CD4-positive, alpha-beta T cell treated with Interferon gamma for 1 hour (primary cell): Measurements from ENCODE around the gene UGCG.
"Not testable (repeated sequence)": the region's sequence is repeated elsewhere in the genome, so short reads cannot be mapped to it uniquely, and the experiment has no call there.

Experiments
- DNase-seq: peaks from one replicate; pipeline ENCODE4 v3.0.0-alpha.2; 2020

UGCG gene

DNA sequence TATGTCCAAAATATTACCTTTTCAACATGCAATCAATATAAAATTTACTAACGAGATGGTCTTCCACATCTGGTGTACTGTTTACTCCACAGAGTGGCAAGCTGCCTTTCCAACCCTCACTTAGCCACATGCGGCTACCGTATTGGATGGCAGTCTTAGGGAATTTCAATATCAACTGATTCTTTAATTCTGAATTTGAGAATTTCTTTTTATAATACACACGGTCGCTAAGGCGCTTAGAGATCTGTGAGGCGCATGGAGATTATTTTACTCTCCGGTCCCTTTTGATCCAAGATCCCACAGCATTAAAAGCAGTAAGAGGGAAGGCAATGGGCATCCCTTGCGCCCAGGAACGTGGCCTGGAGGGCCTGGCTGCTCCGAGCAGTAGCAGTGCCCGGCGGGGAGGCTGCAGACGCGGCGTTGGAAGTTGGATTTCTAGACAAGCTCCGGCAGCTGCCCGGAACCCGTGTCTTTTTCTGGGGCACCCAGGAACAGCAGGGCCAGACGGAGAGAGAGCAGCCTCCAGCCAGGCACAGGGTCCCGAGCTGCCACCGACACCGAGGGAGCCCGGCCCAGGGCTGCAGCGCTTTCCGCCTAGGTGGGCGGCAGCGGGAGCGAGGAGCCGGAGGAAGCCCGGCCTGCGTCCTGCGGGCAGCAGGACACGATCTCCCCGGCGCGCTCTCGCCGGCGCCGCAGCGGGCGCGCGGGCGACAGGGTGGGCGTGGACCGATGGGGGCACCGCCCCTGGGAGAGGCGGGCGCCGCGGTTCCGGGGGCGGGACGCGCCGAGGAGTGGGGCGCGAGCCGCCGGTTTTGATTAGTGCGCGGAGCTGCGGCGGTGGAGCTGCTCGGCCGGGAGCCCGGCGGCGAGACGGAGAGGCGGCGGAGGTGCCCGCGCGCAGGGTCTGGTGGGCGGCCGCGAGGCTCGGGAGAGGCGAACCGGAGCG, at the start of gene UGCG:
Gene UGCG, plus strand, starts transcription at position 819 of the 946 bp plus-strand sequence. CDS start 402 bp downstream, outside the sequence.
- peak; percentile 83 for DNase-seq

DNA sequence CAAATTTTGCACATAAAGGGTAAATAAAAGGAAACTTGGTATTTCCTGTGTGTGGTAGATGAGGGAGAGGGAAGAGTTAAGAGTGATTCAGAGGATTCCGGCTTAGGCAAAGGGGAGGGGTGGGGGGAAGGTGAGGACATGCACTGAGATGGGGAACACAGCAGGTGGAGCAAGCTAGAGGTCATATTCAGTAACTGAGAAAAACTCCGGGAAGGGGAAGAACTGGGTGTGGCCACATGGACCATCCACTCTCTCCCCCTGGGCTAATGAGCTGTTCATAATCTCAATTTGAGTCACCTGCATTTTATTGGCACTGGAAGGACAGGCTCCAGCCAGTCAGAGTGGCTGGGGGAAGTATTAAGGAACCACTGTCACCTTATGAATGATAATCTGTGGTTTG, 45.1 kb upstream of the UGCG start:
- no peak for DNase-seq

DNA sequence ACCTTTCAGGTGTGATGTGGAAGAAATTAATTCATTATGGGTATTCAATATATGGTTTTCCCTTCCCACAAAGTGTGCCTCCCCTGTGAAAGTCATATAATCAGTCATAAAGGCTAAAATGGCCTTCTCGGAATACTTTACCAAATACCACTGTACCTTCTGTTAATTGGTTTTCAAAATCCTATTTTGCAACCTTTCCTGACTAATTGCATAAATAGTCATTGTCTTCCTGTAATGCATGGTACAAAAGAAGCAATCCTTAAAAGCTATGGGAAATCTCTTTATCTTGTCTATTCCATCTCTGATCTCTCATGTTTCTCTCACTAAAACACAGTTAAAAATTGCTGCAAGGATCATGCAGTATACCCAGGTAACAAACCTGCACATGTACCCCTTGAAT, 44.3 kb upstream of the UGCG start:
- no peak for DNase-seq

DNA sequence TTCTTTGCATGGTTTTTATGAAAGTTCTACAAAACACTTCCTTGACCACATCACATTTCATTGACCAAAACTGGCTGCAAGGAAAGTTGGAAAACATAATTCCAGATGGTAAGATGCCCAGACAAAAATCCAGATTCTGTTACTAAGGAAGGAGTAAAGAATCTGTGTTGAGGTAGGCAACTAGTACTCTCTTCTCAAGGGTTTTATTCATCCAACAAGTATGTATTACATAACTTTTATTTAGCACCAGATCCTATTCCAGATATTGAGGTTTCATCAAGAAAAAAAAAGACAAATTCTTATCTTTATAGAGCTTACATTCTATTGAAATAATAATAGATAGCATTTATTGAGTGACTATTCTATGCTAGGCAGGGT, 43.2 kb upstream of the UGCG start:
- no peak for DNase-seq

DNA sequence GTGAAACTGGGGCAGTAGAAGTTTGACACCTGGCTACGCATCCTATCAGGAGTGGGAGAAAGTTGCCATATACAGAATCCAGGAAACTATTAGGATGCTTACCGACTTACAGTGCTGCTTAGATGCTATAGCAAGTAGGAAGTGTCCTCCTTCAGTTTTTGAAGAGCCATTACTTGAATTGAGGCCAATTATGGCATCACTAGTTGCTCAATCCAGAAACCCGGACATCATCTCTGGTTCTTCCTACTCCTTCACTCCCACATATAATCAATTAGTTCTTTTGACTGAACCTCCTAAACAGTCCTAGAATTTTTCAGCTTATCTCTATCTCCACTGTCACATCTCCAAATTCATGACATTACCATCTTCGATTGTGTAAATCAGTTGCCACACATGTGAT, 41.8 kb upstream of the UGCG start:
- no peak for DNase-seq

DNA sequence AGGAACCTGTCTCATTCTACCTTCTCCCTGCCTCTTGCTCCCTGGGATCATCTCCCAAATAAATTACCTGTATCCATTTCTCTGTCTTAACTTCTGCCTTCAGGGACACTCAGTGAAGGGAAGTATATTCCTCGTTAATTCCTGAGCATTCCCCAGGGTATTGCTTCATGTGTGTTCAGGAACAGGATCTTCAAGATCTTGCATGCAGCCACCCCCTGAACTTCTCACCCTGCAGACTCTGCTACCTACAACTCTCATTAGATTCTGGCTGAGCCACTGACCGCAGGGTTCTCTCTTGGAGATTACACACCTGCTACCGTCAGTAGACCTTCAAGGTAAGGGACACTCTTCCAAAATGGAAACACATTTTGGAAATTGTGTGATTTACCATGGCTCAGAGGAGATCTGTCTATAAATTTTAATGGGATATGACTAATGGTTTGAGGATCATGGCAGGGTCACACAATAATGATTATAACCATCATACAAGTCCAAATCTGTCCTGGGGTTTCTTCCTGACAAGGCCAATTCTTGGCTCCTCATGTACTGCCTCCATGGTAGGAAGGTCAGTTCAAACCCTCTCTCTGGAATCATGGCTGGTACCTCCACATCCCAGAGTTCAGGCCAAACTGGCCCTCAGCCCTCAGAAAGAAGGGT, 38.9 kb upstream of the UGCG start:
- DNase-seq, result no peak

DNA sequence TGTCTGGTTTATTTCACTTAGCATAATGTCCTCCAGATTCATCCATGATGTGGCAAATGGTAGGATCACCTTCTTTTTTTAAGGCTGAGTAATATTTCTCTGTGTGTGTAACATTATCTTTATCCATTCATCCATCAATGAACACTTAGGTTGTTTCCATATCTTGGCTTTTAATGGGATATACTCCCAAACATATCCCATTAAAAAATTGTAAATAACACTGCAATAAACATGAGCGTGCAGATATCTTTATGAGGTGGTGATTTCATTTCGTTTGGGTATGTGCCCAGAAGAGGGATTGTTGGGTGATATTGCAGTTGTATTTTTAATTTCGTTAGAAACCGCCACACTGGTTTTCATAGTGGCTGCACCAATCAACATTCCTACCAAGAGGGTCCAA, 36.2 kb upstream of the UGCG start:
- DNase-seq, result no peak

DNA sequence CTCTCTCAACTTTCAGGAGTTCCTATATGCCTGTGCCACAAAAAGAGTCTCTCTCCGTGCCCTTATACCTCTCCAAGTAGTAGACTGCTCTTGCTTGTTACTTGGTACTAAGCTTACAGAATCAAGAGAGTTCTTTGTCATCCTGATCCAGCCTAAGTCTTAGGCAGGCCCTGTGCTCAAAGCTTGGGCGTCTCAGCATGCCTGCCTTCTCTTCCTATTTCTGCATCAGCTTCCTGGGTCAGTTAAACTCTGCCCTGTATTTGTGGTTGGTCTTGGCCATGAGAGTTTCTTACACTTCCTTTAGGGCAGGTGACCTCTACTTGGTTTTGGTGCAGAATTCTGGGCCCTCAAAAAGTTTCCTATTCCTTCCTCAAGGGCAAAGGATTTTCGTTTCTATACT, 33.0 kb upstream of the UGCG start:
- no peak for DNase-seq

DNA sequence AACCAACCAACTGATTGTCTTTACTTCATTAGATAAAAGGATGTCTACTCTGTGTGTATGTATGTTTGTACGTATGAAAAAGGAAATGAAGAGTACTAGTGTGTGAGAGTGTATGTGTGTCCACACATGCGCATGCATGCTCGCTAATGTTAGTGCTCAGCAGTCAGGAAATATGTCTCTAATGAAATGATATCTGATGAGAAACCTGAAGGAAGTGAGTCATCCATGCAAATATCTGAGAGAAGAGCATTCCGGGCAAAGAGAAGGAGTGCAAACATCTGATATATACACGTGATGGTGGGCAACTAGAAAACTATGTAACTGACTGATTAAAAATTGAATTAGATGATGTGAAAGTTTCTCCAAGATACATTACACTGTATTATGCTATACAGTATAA, 29.6 kb upstream of the UGCG start:
- DNase-seq, result no peak

DNA sequence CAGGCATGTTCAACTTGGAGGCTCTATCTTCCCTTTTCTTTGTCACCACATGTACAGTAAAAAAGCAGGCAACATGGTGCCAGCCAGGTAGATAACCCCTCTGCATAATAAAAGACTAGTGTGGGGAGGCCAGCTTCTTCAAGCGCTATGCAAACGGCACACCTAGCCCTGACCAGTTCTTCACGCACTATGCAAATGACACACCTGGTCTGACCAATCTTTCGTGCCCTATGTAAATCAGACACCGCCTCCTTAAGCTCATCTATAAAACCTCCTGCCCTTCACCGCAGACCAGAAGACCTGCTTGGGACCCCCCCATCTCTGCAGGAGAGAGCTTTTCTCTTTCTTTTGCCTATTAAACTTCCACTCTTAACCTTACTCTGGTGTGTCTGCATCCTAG, 28.1 kb upstream of the UGCG start:
- DNase-seq, result no peak

DNA sequence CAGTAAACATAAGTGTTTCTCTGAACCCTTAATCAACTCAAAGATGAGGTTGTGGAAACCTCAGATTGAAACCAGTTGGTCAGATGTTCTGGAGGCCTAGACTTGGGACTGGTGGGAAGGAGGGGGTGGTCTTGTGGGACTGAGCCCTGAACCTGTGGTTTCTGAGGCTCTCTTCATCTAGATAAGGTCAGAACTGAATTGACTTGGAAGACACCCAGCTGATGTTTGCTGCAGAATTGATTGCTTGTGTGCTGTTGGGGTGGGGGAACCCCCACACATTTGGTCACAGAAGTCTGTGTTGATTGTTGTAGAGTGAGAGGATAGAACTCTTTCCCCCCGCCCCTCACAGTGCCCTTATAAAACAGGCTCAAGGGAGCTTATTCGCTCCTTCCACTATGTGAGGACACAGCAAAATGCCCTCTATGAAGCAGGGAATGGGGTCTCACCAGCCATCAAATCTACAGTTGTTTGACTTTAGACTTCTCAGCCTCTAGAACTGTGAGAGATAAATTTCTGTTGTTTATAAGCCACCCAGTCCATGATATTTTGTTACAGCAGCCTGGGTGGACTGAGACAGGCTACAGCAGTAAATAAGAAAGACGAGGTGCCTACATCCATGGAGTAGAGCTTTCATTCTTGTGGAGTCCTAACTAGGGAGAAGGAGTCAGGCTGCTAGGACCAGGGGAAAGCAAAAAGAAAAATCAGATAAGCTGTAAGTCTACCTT, 25.7 kb upstream of the UGCG start:
- DNase-seq, result no peak

DNA sequence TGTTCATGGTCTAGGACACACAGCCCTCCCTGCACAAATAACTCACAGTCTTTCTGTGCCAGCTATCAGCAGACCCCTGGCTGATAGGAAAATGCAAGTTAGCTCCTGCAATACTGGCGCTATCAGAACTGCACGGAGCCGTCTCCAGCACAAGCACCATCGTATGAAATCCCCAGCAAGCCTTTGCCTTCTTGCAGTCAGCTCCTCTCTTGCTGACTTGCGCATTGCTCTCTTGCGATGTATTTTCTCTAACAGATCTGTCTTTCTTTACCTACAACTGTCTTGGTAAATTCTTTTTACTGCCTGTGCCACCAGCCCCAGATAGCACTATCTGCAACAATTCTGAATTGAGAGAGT, 25.1 kb upstream of the UGCG start:
- DNase-seq, result no peak

DNA sequence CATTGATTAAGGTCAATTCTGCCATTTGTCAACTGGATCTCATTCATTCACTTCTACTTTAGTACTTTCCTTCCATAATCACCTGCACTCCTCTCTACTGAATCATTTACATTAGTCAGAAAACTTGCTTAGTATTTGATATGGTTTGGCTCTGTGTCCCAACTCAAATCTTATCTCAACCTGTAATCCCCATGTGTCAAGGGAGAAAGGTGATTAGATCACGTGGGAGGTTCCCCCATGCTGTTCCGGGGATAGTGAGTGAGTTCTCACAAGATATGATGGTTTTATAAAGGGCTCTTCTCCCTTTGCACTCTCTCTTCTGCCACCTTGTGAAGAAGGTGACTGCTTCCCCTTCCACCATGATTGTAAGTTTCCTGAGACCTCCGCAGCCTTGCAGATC, 23.7 kb upstream of the UGCG start:
- DNase-seq, result no peak

DNA sequence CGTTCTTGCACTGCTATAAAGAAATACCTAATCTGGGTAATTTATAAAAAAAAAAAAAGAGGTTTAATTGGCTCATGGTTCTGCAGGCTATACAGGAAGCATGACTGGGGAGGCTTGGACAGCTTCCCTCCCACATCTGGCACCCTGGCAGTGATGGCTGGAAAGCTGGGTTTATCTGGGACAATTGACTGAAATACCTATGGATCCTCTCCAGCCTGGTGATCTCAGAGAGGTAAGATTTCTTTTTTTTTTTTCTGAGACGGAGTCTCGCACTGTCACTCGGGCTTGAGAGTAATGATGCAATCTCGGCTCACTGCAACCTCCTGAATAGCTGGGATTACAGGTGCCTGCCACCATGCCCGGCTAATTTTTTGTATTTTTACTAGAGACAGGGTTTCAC, 22.7 kb upstream of the UGCG start:
- no peak for DNase-seq

DNA sequence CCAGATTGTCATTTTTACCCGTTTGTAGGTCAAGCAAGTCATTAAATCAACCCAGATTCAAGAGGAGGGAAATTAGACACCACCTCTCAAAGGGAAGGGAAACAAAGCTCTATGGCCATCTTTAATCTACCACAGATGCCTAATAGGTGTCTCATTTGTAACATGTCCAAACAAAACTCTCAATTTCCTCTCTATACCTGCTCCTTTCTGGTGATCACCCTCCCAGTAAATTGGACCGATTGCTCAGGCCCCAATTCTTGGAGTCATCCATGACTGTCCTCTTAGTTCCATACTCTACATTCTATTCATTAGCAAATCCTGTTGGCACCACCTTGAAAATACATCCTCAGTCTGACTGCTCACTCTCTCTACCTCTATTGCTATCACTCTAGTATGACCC, 22.1 kb upstream of the UGCG start:
- no peak for DNase-seq

DNA sequence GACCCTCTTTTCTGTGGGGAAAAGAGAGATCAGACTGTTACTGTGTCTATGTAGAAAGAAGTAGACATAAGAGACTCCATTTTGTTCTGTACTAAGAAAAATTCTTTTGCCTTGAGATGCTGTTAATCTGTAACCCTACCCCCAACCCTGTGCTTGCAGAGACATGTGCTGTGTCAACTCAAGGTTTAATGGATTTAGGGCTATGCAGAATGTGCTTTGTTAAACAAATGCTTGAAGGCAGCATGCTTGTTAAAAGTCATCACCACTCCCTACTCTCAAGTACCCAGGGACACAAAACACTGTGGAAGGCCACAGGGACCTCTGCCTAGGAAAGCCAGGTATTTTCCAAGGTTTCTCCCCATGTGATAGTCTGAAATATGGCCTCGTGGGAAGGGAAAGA, 21.3 kb upstream of the UGCG start:
- not testable (repeated sequence) for DNase-seq

DNA sequence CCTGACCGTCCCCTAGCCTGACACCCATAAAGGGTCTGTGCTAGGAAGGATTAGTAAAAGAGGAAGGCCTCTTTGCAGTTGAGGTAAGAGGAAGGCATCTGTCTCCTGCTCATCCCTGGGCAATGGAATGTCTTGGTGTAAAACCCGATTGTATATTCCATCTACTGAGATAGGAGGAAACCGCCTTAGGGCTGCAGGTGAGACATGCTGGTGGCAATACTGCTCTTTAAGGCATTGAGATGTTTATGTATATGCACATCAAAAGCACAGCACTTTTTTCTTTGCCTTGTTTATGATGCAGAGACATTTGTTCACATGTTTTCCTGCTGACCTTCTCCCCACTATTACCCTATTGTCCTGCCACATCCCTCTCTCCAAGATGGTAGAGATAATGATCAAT, 20.9 kb upstream of the UGCG start:
- not testable (repeated sequence) for DNase-seq

DNA sequence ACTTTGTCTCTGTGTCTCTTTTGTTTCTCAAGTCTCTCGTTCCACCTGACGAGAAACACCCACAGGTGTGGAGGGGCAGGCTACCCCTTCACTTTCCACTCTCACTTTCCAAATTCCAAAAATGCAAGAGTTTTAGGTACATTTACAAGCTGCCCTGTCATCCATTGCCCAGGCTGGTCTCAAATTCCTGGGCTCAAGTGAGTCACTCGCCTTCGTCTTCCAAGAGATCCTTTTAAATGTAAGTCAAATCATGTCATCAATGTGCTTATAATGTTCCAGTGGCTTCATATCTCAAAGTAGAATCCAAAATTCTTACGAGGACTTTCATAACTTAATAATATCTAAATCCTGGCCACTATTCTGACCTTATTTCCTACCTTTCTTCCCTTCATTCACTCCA, 20.4 kb upstream of the UGCG start:
- no peak for DNase-seq

DNA sequence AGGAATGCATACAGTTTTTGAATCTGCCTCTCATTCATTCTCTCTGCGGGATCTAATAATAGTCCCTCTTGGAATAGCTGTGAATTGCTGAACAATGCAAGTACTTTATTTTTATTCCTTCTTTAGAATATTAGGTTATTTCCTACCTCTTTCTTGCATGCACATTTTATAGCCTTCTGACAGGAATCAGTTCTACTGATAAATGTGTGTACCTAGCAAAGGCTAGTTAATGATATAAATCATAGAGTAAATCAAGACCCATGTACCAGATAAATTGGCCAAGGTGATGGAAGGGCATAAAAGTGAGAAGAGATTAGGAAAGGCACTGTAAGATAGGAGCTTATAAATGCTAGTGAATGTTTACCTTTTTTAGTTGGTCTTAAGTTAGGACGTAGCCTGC, 19.2 kb upstream of the UGCG start:
- no peak for DNase-seq

DNA sequence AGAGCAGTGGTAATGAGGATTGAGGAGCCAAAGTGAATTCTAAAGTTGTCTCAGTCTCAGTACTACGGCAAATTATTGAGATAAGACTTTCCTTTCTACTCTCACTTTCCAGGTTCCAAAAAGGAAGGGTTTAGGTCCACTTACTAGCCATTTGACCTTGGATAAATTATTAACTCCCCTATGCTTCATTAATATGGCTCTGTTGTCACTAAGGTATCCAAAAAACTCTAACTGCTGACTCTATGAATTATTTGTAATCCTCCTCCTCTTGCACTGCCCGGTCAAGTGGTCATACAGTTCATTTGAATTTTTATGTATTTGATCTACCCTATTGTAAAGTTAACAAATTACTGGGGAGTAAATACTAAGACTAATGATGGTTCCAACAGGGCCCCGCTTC, 17.7 kb upstream of the UGCG start:
- DNase-seq, result no peak

DNA sequence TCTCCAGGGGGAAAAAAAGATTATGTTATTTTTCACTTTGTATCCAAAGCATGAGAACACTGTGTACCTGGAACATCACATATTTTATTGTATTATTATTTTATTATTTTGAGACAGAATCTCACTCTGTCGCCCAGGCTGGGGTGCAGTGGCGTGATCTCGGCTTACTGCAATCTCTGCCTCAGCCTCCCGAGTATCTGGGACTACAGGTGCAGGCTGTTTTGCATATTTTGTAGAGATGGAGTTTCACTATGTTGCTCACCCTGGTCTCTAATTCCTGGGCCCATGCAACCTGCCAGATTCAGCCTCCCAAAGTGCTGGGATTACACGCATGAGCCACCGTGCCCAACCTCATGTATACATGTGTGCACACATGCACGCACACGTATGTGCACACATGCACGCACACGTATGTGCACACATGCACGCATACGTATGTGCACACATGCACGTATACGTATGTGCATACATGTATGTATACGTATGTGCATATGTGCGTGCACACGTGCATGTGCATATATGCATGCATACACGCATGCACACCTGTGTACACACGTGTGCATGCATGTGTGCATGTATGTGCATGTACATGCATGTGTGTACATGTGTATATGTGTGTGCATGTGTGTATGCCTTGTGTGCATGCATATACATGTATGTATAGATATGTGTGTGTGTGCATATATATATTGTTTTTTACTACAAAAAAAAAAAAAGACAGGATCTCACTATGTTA, 9.5 kb upstream of the UGCG start:
- DNase-seq, result no peak

DNA sequence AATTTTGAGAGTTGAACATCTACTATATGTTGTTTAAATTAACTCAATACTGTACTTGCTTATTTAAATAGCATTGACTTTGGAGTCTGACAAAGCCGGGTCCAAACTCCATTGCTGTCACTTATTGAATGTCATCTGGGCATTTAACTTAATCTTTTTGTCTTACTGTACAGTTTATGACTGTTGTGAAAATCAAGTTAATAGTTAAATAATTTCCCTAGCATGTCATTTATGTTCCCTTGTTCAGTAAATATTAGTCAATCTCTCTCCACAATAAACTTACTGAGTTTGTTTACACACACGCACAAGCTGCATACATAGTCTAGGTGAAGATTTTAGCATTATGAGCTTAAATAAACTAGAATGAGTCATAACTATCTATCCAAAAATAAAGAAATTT, 6.3 kb upstream of the UGCG start:
- no peak for DNase-seq

DNA sequence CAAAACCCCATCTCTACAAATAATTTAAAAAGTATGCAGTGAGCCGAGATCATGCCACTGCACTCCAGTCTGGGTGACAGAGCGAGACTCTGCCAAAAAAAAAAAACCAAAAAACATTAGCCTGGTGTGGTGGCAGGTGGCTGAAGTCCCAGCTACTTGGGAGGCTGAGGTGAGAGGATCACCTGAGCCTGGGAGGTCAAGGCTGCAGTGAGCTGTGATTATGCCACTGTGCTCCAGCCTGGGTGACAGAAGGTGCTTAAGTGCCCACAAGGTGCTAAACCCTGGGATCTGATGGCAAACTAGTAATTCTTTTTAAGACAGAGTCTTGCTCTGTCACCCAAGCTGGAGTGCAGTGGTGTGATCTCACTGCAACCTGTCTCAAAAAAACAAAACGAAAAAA, 5.7 kb upstream of the UGCG start:
- DNase-seq, result not testable (repeated sequence)
